CD8-positive, alpha-beta memory T cell (primary cell): ENCODE data around the gene ZNF350. TPM values are rescaled to one million over a fixed set of nuclear protein-coding genes. Genes with fewer than 3 reads are reported as not detected.

Experiments used
- CTCF ChIA-PET: fragments of 350-600 bp; sonication (Branson Sonifier 250); formaldehyde crosslinking; loops from one replicate; lab custom pipeline; 2021; ENCODE audit warnings: antibody characterized with exemption; lab: Charles Lee
- POLR2A ChIA-PET: fragments of 350-600 bp; sonication (Branson Sonifier 250); formaldehyde crosslinking; loops from one replicate; lab custom pipeline; 2021; ENCODE audit warnings: antibody characterized with exemption; lab: Charles Lee
- DNase-seq, 5 donors: peaks; one replicate each; pipeline versions ENCODE4 v3.0.0 to v3.0.0-alpha.2; 2020 to 2022; ENCODE audit warnings: mixed read lengths in 1 of 5
- H3K27ac ChIP-seq: one replicate; pipeline ENCODE4 v1.7.0; 2013; ENCODE audit warnings: low read depth, mild to moderate bottlenecking, low read length, moderate library complexity
- H3K27me3 ChIP-seq: 2 replicates; pipeline ENCODE4 v1.7.0; 2013; ENCODE audit warnings: low read length, mild to moderate bottlenecking; ENCODE audit not compliant: insufficient read depth, poor library complexity, severe bottlenecking
- H3K36me3 ChIP-seq: 2 replicates; pipeline ENCODE4 v1.7.0; 2013; ENCODE audit warnings: mild to moderate bottlenecking, low read length, moderate library complexity; ENCODE audit not compliant: insufficient read depth
- H3K4me1 ChIP-seq: 2 replicates; pipeline ENCODE4 v1.7.0; 2013; ENCODE audit warnings: mild to moderate bottlenecking, low read length, moderate library complexity; ENCODE audit not compliant: insufficient read depth
- H3K4me3 ChIP-seq: 2 replicates; pipeline ENCODE4 v1.7.0; 2013; ENCODE audit warnings: mild to moderate bottlenecking, low read length
- H3K9me3 ChIP-seq: 2 replicates; pipeline ENCODE4 v1.7.0; 2013; ENCODE audit warnings: mild to moderate bottlenecking, low read length
- H3K27ac Mint-ChIP-seq, 8 donors: one replicate each; pipeline ENCODE4 v1.8.0; 2020 to 2021; ENCODE audit warnings: mixed read lengths in 8 of 8, mild to moderate bottlenecking in 6 of 8, inconsistent platforms in 3 of 8, moderate library complexity in 3 of 8
- H3K27me3 Mint-ChIP-seq, 2 donors: one replicate each; pipeline ENCODE4 v1.8.0; 2020 to 2021; ENCODE audit warnings: mixed read lengths in 2 of 2, mild to moderate bottlenecking in 1 of 2, moderate library complexity in 1 of 2
- H3K36me3 Mint-ChIP-seq, 3 donors: one replicate each; pipeline ENCODE4 v1.8.0; 2020 to 2021; ENCODE audit warnings: mixed read lengths in 3 of 3, inconsistent platforms in 1 of 3, mild to moderate bottlenecking in 1 of 3
- H3K4me1 Mint-ChIP-seq, 3 donors: one replicate each; pipeline ENCODE4 v1.8.0; 2020 to 2021; ENCODE audit warnings: mixed read lengths in 3 of 3, inconsistent platforms in 1 of 3, mild to moderate bottlenecking in 1 of 3
- H3K4me3 Mint-ChIP-seq, 7 donors: one replicate each; pipeline ENCODE4 v1.8.0; 2020 to 2021; ENCODE audit warnings: mixed read lengths in 7 of 7, mild to moderate bottlenecking in 6 of 7, moderate library complexity in 4 of 7, inconsistent platforms in 2 of 7
- H3K9me3 Mint-ChIP-seq, 5 donors: one replicate each; pipeline ENCODE4 v1.8.0; 2020 to 2022; ENCODE audit warnings: mixed read lengths in 5 of 5, mild to moderate bottlenecking in 3 of 5, moderate library complexity in 2 of 5, inconsistent platforms in 1 of 5
- polyA plus RNA-seq: library from polyadenylated mRNA; unstranded; fragments of 300-500 nt; fragmentation: Illumina TruSeq; gene quantifications from one replicate; pipeline ENCODE4 v1.2.3, GENCODE V29; 2021
- total RNA-seq, 2 experiments: library from RNA; stranded (reverse); gene quantifications; one replicate each; pipeline ENCODE4 v1.2.3, GENCODE V29; 2021

The ZNF350 gene
- total and polyA plus RNA-seq, 3 experiments from 2014 or later = 9.0 to 19.4 (median 10.0) TPM

GRCh38 chr19:51916167-51916566 is 70.5 kb downstream of the ZNF350 start:
- Mint-ChIP-seq H3K4me3 (no peak overlapping the region), H3K27ac (no peak overlapping the region), H3K27me3 (peaks cover 3 to 4% of the 10 kb centered on the region in 2 donors), H3K9me3 (peaks cover 54 to 94% (median 85%) of the 10 kb centered on the region in 5 donors), H3K36me3 (peaks cover 9 to 33% (median 21%) of the 10 kb centered on the region in 3 donors), H3K4me1 (no peaks in the 10 kb centered on the region)
- Histone ChIP-seq H3K36me3 (no peaks in the 10 kb centered on the region), H3K4me1 (no peaks in the 10 kb centered on the region), H3K27ac (no peak overlapping the region), H3K4me3 (no peak overlapping the region), H3K27me3 (no peaks in the 10 kb centered on the region), H3K9me3 (peaks cover 39% of the 10 kb centered on the region)
- ChIA-PET CTCF (no interaction called here), POLR2A (no interaction called here)
- no peak for DNase-seq

GRCh38 chr19:51915324-51915867 is 71.2 kb downstream of the ZNF350 start:
- Histone ChIP-seq H3K27ac (no peak overlapping the region), H3K27me3 (no peaks in the 10 kb centered on the region), H3K4me3 (no peak overlapping the region), H3K36me3 (no peaks in the 10 kb centered on the region), H3K9me3 (peaks cover 32% of the 10 kb centered on the region), H3K4me1 (no peaks in the 10 kb centered on the region)
- ChIA-PET POLR2A (no interaction called here), CTCF (no interaction called here)
- H3K4me1 Mint-ChIP-seq = no peaks in the 10 kb centered on the region
- H3K4me3 Mint-ChIP-seq = no peak overlapping the region
- H3K27me3 Mint-ChIP-seq = peaks cover 6 to 8% of the 10 kb centered on the region in 2 donors
- DNase-seq = no peak
- H3K27ac Mint-ChIP-seq = no peak overlapping the region
- H3K9me3 Mint-ChIP-seq = peaks cover 49 to 94% (median 84%) of the 10 kb centered on the region in 5 donors
- H3K36me3 Mint-ChIP-seq = peaks cover 9 to 41% (median 18%) of the 10 kb centered on the region in 3 donors

Other genes starting within 250 kb of the ZNF350 start
- not detected for gene FPR1, start 235.0 kb downstream of the ZNF350 start, total RNA-seq
- gene FPR1, start 235.0 kb downstream of the ZNF350 start, polyA plus RNA-seq = not detected
- gene FPR2, start 225.7 kb downstream of the ZNF350 start, total RNA-seq = not detected
- not detected for gene FPR2, start 225.7 kb downstream of the ZNF350 start, polyA plus RNA-seq
- gene FPR3, start 191.7 kb downstream of the ZNF350 start, total RNA-seq = 1 to 10 TPM; 1.1 to 1.3 TPM
- not detected for gene FPR3, start 191.7 kb downstream of the ZNF350 start, polyA plus RNA-seq
- 1 to 10 TPM; 4.6 to 4.8 TPM for gene ZNF577, start 98.9 kb downstream of the ZNF350 start, total RNA-seq
- 5.2 TPM for gene ZNF577, start 98.9 kb downstream of the ZNF350 start, polyA plus RNA-seq
- 10 to 100 TPM; 12.3 to 13.5 TPM for gene ZNF649, start 81.8 kb downstream of the ZNF350 start, total RNA-seq
- 7.2 TPM for gene ZNF649, start 81.8 kb downstream of the ZNF350 start, polyA plus RNA-seq
- gene ZNF613, start 59.4 kb downstream of the ZNF350 start, total RNA-seq = 1 to 10 TPM; 3.5 to 4.6 TPM
- gene ZNF613, start 59.4 kb downstream of the ZNF350 start, polyA plus RNA-seq = 3.5 TPM
- gene ZNF615, start 21.4 kb upstream of the ZNF350 start, total RNA-seq = 1 to 10 TPM; 7.6 to 8.8 TPM
- gene ZNF615, start 21.4 kb upstream of the ZNF350 start, polyA plus RNA-seq = 9.6 TPM
- 10 to 100 TPM; 12.3 to 13.0 TPM for gene ZNF614, start 41.5 kb upstream of the ZNF350 start, total RNA-seq
- 7.2 TPM for gene ZNF614, start 41.5 kb upstream of the ZNF350 start, polyA plus RNA-seq
- 10 to 100 TPM; 13.0 to 13.4 TPM for gene ZNF432, start 62.0 kb upstream of the ZNF350 start, total RNA-seq
- 5.8 TPM for gene ZNF432, start 62.0 kb upstream of the ZNF350 start, polyA plus RNA-seq
- 10 to 100 TPM; 14.5 to 15.2 TPM for gene ZNF841, start 108.9 kb upstream of the ZNF350 start, total RNA-seq
- gene ZNF841, start 108.9 kb upstream of the ZNF350 start, polyA plus RNA-seq = 5.7 TPM
- 10 to 100 TPM; 11.2 to 12.6 TPM for gene ZNF616, start 153.1 kb upstream of the ZNF350 start, total RNA-seq
- gene ZNF616, start 153.1 kb upstream of the ZNF350 start, polyA plus RNA-seq = 4.6 TPM
- gene ZNF836, start 184.8 kb upstream of the ZNF350 start, total RNA-seq = 10 to 100 TPM; 10.6 to 12.5 TPM
- gene ZNF836, start 184.8 kb upstream of the ZNF350 start, polyA plus RNA-seq = 17.1 TPM
- gene PPP2R1A, start 203.2 kb upstream of the ZNF350 start, total RNA-seq = 100 to 1,000 TPM; 232 to 250 TPM
- gene PPP2R1A, start 203.2 kb upstream of the ZNF350 start, polyA plus RNA-seq = 200 TPM